Endothelial cell of umbilical vein (primary cell): ENCODE data around the gene GMPR2. TPM values are rescaled to one million over a fixed set of nuclear protein-coding genes. Genes with fewer than 3 reads are reported as not detected.

Source experiments
- BruUV-seq: library from RNA; stranded (reverse); fragments of 400-500 nt; replicated peaks from 2 replicates; lab custom pipeline; 2021; lab: Mats Ljungman, UMichigan
- CTCF ChIA-PET: fragments of 300-600, 350-600 bp; sonication (Branson Sonifier 250); formaldehyde crosslinking; loops from one replicate; lab custom pipeline; 2021; ENCODE audit warnings: antibody characterized with exemption, inconsistent platforms; lab: Charles Lee
- POLR2A ChIA-PET: fragments of 300-600, 350-600 bp; sonication (Branson Sonifier 250); formaldehyde crosslinking; loops from one replicate; lab custom pipeline; 2021; ENCODE audit warnings: antibody characterized with exemption, inconsistent platforms; lab: Charles Lee
- DNase-seq: peaks from one replicate; pipeline ENCODE4 v3.0.0-alpha.2; 2011; ENCODE audit warnings: low read depth, low spot score
- FAIRE-seq: peaks from 2 replicates; lab custom pipeline; 2011; peaks lifted over from hg19 to GRCh38; lab: Jason Lieb, UNC
- H2AFZ ChIP-seq: 2 replicates; pipeline ENCODE4 v1.6.0; 2012; ENCODE audit warnings: low read depth, low read length, control low read depth, inconsistent platforms
- H3K27ac ChIP-seq: 2 replicates; pipeline ENCODE4 v1.5.1; 2011; ENCODE audit warnings: low read depth, mild to moderate bottlenecking, control low read depth, low read length, moderate library complexity; ENCODE audit not compliant: insufficient read depth
- H3K27me3 ChIP-seq, 2 experiments: 2 replicates each; pipeline versions ENCODE4 v1.6.0 to v1.6.1; 2011; ENCODE audit warnings: low read length in 2 of 2, mixed read lengths in 1 of 2; ENCODE audit not compliant: control insufficient read depth in 2 of 2, insufficient read depth in 2 of 2
- H3K36me3 ChIP-seq, 2 experiments: 2 replicates in 1 of 2; 3 replicates in 1 of 2; pipeline ENCODE4 v1.5.1; 2011; ENCODE audit warnings: low read length in 2 of 2, mild to moderate bottlenecking in 1 of 2, moderate library complexity in 1 of 2; ENCODE audit not compliant: control insufficient read depth in 2 of 2, insufficient read depth in 2 of 2; ENCODE audit errors: extremely low read depth in 1 of 2
- H3K4me1 ChIP-seq: 3 replicates; pipeline ENCODE4 v1.5.1; 2011; ENCODE audit warnings: mild to moderate bottlenecking, low read length; ENCODE audit not compliant: control insufficient read depth, insufficient read depth; ENCODE audit errors: extremely low read depth
- H3K4me2 ChIP-seq: 2 replicates; pipeline ENCODE4 v1.6.1; 2011; ENCODE audit warnings: low read length, control low read depth, mixed read lengths; ENCODE audit not compliant: insufficient read depth
- H3K4me3 ChIP-seq, 3 experiments: fragments of 200-600 bp in 1 of 3; sonication (generic), shearing (Covaris generic) in 1 of 3; replicated peaks in 1 of 3; 2 replicates each; pipeline ENCODE4 v1.5.1; 2011 to 2016; ENCODE audit warnings: control low read depth in 3 of 3, low read length in 3 of 3, mild to moderate bottlenecking in 2 of 3, inconsistent platforms in 1 of 3, low read depth in 1 of 3, moderate library complexity in 1 of 3; ENCODE audit not compliant: insufficient read depth in 1 of 3
- H3K79me2 ChIP-seq: 2 replicates; pipeline ENCODE4 v1.6.0; 2012; ENCODE audit warnings: low read length, inconsistent platforms; ENCODE audit not compliant: control insufficient read depth, insufficient read depth
- H3K9ac ChIP-seq: replicated peaks from 2 replicates; pipeline ENCODE3; 2011; ENCODE audit warnings: low read length, control low read depth; ENCODE audit not compliant: insufficient read depth; ENCODE audit errors: extremely low read depth
- H3K9me1 ChIP-seq: replicated peaks from 3 replicates; pipeline ENCODE4 v1.6.0; 2011; ENCODE audit warnings: mild to moderate bottlenecking, low read length; ENCODE audit not compliant: control insufficient read depth, insufficient read depth; ENCODE audit errors: extremely low read depth
- H3K9me3 ChIP-seq: replicated peaks from 2 replicates; pipeline ENCODE4 v1.5.1; 2012; ENCODE audit warnings: low read length, inconsistent platforms; ENCODE audit not compliant: control insufficient read depth, insufficient read depth
- H4K20me1 ChIP-seq: replicated peaks from 2 replicates; pipeline ENCODE3; 2011; ENCODE audit warnings: mild to moderate bottlenecking, low read length; ENCODE audit not compliant: control insufficient read depth, insufficient read depth; ENCODE audit errors: extremely low read depth
- EZH2 ChIP-seq: IDR thresholded peaks from 2 replicates; pipeline ENCODE4 v1.6.1; 2012; ENCODE audit warnings: borderline replicate concordance, low read depth, mild to moderate bottlenecking, moderate library complexity, low read length, inconsistent platforms; ENCODE audit not compliant: severe bottlenecking
- FOS ChIP-seq: IDR thresholded peaks from 2 replicates; pipeline ENCODE4 v1.6.1; 2011; ENCODE audit warnings: mild to moderate bottlenecking, low read length, moderate library complexity, borderline replicate concordance; ENCODE audit not compliant: insufficient read depth
- GATA2 ChIP-seq: IDR thresholded peaks from 2 replicates; pipeline ENCODE4 v1.7.0; 2011; ENCODE audit warnings: low read depth, mild to moderate bottlenecking, moderate library complexity, mixed read lengths, low read length; ENCODE audit not compliant: insufficient read length, insufficient read depth
- JUN ChIP-seq: IDR thresholded peaks from 2 replicates; pipeline ENCODE4 v1.6.1; 2011; ENCODE audit warnings: borderline replicate concordance, low read depth; ENCODE audit not compliant: insufficient read length, insufficient read depth
- MYC ChIP-seq: IDR thresholded peaks from one replicate; pipeline ENCODE4 v1.6.1; 2011; ENCODE audit warnings: mild to moderate bottlenecking, low read depth, low read length
- POLR2A ChIP-seq: IDR thresholded peaks from 2 replicates; pipeline ENCODE4 v1.6.1; 2012; ENCODE audit warnings: low read depth, mild to moderate bottlenecking, control low read depth, low read length
- POLR2AphosphoS5 ChIP-seq: IDR thresholded peaks from 2 replicates; pipeline ENCODE4 v1.6.1; 2012; ENCODE audit warnings: low read depth, mild to moderate bottlenecking, control low read depth, low read length, moderate library complexity; ENCODE audit not compliant: insufficient read depth
- dilution Hi-C: fragments of 300-500 bp; cut with MboI; formaldehyde crosslinking; loops from one replicate; pipeline ENCODE4 v1.15.0; 2019; ENCODE audit warnings: low sequenced_read_pairs; ENCODE audit not compliant: extremely low pct_ligation_motif_present
- intact Hi-C: fragments of 100-400 bp; cut with micrococcal nuclease; formaldehyde crosslinking; loops from one replicate; pipeline ENCODE4 v1.10.0; 2022
- polyA plus RNA-seq, 4 experiments: library from polyadenylated mRNA; depleted of rRNA in 3 of 4; stranded (reverse) in 3 of 4; unstranded in 1 of 4; fragments of >200 nt; gene quantifications; 2 replicates each; pipeline versions ENCODE4 v1.2.1 to v1.2.3, GENCODE V29; 2011 to 2012; ENCODE audit warnings: missing spikeins in 1 of 4
- total RNA-seq: library from RNA; stranded (reverse); gene quantifications from 2 replicates; pipeline ENCODE4 v1.2.3, GENCODE V29; 2021
- TF ChIP-seq, protein P1 (sequence below): IDR thresholded peaks from 2 replicates; pipeline ENCODE4 v1.6.1; 2011; ENCODE audit not compliant: insufficient read depth, insufficient read length
- TF ChIP-seq, protein P2 (sequence below), 2 donors: IDR thresholded peaks; 1 replicate in 1 of 2; 2 replicates in 1 of 2; pipeline ENCODE4 v1.5.1; 2011; ENCODE audit warnings: low read length in 2 of 2, mild to moderate bottlenecking in 2 of 2, moderate library complexity in 2 of 2, control low read depth in 1 of 2, inconsistent platforms in 1 of 2, low read depth in 1 of 2; ENCODE audit not compliant: insufficient read depth in 1 of 2; ENCODE audit errors: extremely low read depth in 1 of 2

Gene GMPR2
- total and polyA plus RNA-seq, 2 donors (not counting 3 experiments of a cell fraction or from before 2014, with no cell fraction given) = 58.1 to 61.8 TPM

DNA sequence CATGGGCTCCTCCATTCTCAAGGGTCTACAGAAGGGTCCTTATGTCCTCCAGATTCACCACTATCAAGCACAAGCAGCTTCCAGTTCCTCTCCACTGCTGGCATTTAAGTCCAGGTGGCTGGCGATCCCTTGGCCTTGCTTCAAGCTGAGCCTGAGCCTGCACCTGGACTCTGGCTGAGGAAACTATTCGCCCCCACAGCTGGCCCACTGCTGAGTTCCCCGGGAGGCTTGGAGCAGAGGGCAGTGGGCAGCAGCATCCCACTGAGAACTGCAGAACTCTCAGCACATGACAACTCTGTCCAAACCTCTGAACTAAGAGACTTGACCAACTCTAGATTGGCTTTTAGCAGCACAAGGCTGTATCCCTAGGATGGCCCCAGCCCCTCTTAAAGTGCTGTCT is 50.0 kb downstream of the GMPR2 start:
- Histone ChIP-seq H3K36me3 (no peaks in the 10 kb centered on the region), H3K9me3 (no peaks in the 10 kb centered on the region), H3K4me1 (no peaks in the 10 kb centered on the region), H3K9ac (no peak overlapping the region), H3K4me2 (no peak overlapping the region), H3K4me3 (no peak overlapping the region), H3K79me2 (no peaks in the 10 kb centered on the region), H2AFZ (no peak overlapping the region), H3K27me3 (no peaks in the 10 kb centered on the region), H3K9me1 (no peaks in the 10 kb centered on the region), H3K27ac (no peak overlapping the region), H4K20me1 (no peaks in the 10 kb centered on the region)
- dilution Hi-C loops (no loop called here), intact Hi-C loops (no loop called here)
- no peak for DNase-seq
- no TSS peak for BruUV-seq
- TF ChIP-seq GATA2 (no peak), JUN (no peak), POLR2AphosphoS5 (no peak), EZH2 (no peak), FOS (no peak), POLR2A (no peak), MYC (no peak)
- TF ChIP-seq, protein P1, sequence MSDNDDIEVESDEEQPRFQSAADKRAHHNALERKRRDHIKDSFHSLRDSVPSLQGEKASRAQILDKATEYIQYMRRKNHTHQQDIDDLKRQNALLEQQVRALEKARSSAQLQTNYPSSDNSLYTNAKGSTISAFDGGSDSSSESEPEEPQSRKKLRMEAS = no peak
- TF ChIP-seq, protein P2, sequence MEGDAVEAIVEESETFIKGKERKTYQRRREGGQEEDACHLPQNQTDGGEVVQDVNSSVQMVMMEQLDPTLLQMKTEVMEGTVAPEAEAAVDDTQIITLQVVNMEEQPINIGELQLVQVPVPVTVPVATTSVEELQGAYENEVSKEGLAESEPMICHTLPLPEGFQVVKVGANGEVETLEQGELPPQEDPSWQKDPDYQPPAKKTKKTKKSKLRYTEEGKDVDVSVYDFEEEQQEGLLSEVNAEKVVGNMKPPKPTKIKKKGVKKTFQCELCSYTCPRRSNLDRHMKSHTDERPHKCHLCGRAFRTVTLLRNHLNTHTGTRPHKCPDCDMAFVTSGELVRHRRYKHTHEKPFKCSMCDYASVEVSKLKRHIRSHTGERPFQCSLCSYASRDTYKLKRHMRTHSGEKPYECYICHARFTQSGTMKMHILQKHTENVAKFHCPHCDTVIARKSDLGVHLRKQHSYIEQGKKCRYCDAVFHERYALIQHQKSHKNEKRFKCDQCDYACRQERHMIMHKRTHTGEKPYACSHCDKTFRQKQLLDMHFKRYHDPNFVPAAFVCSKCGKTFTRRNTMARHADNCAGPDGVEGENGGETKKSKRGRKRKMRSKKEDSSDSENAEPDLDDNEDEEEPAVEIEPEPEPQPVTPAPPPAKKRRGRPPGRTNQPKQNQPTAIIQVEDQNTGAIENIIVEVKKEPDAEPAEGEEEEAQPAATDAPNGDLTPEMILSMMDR (IDR thresholded peaks at IDR 0.05; ENCODE audit: extremely low read depth in 1 of 2, insufficient read depth in 1 of 2, low read depth in 1 of 2, low read length in 2 of 2) = no peak
- FAIRE-seq = no peak
- ChIA-PET CTCF (interaction anchor here (1.5 to 4.0 kb wide), 2 partner anchors 10 to 14 kb away, joined by 4 to 27 read pairs; no protein-coding TSS in a partner anchor), POLR2A (no interaction called here)
